CD14-positive monocyte (primary cell): ENCODE measurements around the gene FOXB2. TPM values are rescaled to one million over a fixed set of nuclear protein-coding genes. Genes with fewer than 3 reads are reported as not detected.
"Not testable (repeated sequence)": the region's sequence is repeated elsewhere in the genome, so short reads cannot be mapped to it uniquely, and the experiment has no call there.

Experiments used
- DNase-seq, 3 donors: peaks; one replicate each; pipeline ENCODE4 v3.0.0-alpha.2; 2011 to 2022
- H2AFZ ChIP-seq: 2 replicates; pipeline ENCODE4 v1.6.0; 2012; ENCODE audit warnings: mild to moderate bottlenecking, low read depth, low read length, inconsistent platforms; ENCODE audit not compliant: insufficient read depth, poor library complexity, severe bottlenecking
- H3K27ac ChIP-seq, 2 donors: 1 replicate in 1 of 2; 2 replicates in 1 of 2; pipeline ENCODE4 v1.5.1; 2012 to 2013; ENCODE audit warnings: low read length in 2 of 2, control low read depth in 1 of 2, inconsistent platforms in 1 of 2, low read depth in 1 of 2, mild to moderate bottlenecking in 1 of 2
- H3K27me3 ChIP-seq, 2 donors: one replicate each; pipeline versions ENCODE4 v1.6.0 to v1.6.1; 2011 to 2013; ENCODE audit warnings: low read length in 2 of 2; ENCODE audit not compliant: control insufficient read depth in 2 of 2, insufficient read depth in 2 of 2
- H3K36me3 ChIP-seq, 2 donors: replicated peaks in 1 of 2; 1 replicate in 1 of 2; 2 replicates in 1 of 2; pipeline versions ENCODE4 v1.5.1 to v1.6.1; 2012 to 2013; ENCODE audit warnings: low read length in 2 of 2, control low read depth in 1 of 2, inconsistent platforms in 1 of 2, mild to moderate bottlenecking in 1 of 2; ENCODE audit not compliant: insufficient read depth in 2 of 2, control insufficient read depth in 1 of 2
- H3K4me1 ChIP-seq, 2 donors: 1 replicate in 1 of 2; 2 replicates in 1 of 2; pipeline versions ENCODE4 v1.5.1 to v1.6.1; 2012 to 2013; ENCODE audit warnings: low read length in 2 of 2, control low read depth in 1 of 2, inconsistent platforms in 1 of 2, mild to moderate bottlenecking in 1 of 2, moderate library complexity in 1 of 2; ENCODE audit not compliant: insufficient read depth in 2 of 2, control insufficient read depth in 1 of 2
- H3K4me2 ChIP-seq: replicated peaks from 2 replicates; pipeline ENCODE3; 2012; ENCODE audit warnings: low read length, moderate library complexity, mild to moderate bottlenecking; ENCODE audit not compliant: poor library complexity, severe bottlenecking; ENCODE audit errors: extremely low read depth
- H3K4me3 ChIP-seq, 3 experiments: fragments of 200-600 bp in 1 of 3; sonication (generic) in 1 of 3; replicated peaks in 1 of 3; 1 replicate in 2 of 3; 2 replicates in 1 of 3; pipeline ENCODE4 v1.5.1; 2011 to 2013; ENCODE audit warnings: low read length in 3 of 3, mild to moderate bottlenecking in 3 of 3, control low read depth in 2 of 3, low read depth in 2 of 3, inconsistent platforms in 1 of 3, moderate library complexity in 1 of 3
- H3K79me2 ChIP-seq: 2 replicates; pipeline ENCODE4 v1.6.0; 2012; ENCODE audit warnings: mild to moderate bottlenecking, control low read depth, inconsistent platforms, low read length, moderate library complexity; ENCODE audit not compliant: insufficient read depth
- H3K9ac ChIP-seq: 2 replicates; pipeline ENCODE4 v1.6.0; 2017; ENCODE audit warnings: low read length, mild to moderate bottlenecking; ENCODE audit not compliant: insufficient read depth, poor library complexity, severe bottlenecking
- H3K9me3 ChIP-seq, 2 donors: replicated peaks in 1 of 2; 1 replicate in 1 of 2; 2 replicates in 1 of 2; pipeline versions ENCODE4 v1.5.1 to v1.6.1; 2012 to 2013; ENCODE audit warnings: low read length in 2 of 2, control low read depth in 1 of 2; ENCODE audit not compliant: control insufficient read depth in 1 of 2, insufficient read depth in 1 of 2
- H4K20me1 ChIP-seq: 2 replicates; pipeline ENCODE4 v1.6.0; 2012; ENCODE audit warnings: mild to moderate bottlenecking, low read length, control low read depth, moderate library complexity; ENCODE audit not compliant: insufficient read depth
- H3K27ac Mint-ChIP-seq, 7 donors: one replicate each; pipeline ENCODE4 v1.8.0; 2020; ENCODE audit warnings: mild to moderate bottlenecking in 7 of 7, mixed read lengths in 7 of 7, moderate library complexity in 6 of 7, inconsistent platforms in 2 of 7
- H3K27me3 Mint-ChIP-seq, 3 donors: one replicate each; pipeline ENCODE4 v1.8.0; 2021 to 2022; ENCODE audit warnings: low read depth in 3 of 3, mild to moderate bottlenecking in 3 of 3, mixed read lengths in 3 of 3, moderate library complexity in 3 of 3, inconsistent platforms in 1 of 3
- H3K36me3 Mint-ChIP-seq, 2 donors: one replicate each; pipeline ENCODE4 v1.8.0; 2020; ENCODE audit warnings: mixed read lengths in 2 of 2, inconsistent platforms in 1 of 2, mild to moderate bottlenecking in 1 of 2
- H3K4me1 Mint-ChIP-seq: one replicate; pipeline ENCODE4 v1.8.0; 2020; ENCODE audit warnings: mild to moderate bottlenecking, mixed read lengths
- H3K4me3 Mint-ChIP-seq, 2 donors: one replicate each; pipeline ENCODE4 v1.8.0; 2020; ENCODE audit warnings: mild to moderate bottlenecking in 2 of 2, mixed read lengths in 2 of 2, moderate library complexity in 1 of 2
- H3K9me3 Mint-ChIP-seq, 7 donors: one replicate each; pipeline ENCODE4 v1.8.0; 2020 to 2022; ENCODE audit warnings: mixed read lengths in 7 of 7, mild to moderate bottlenecking in 6 of 7, moderate library complexity in 6 of 7, inconsistent platforms in 2 of 7
- WGBS: methylation state at CpG from one replicate; pipeline ENCODE4 v1.1.5; 2013; ENCODE audit warnings: missing lambda C conversion rate; ENCODE audit not compliant: insufficient coverage; 5-methylcytosine and 5-hydroxymethylcytosine counted together
- intact Hi-C, 2 donors: fragments of 100-400 bp; cut with micrococcal nuclease; formaldehyde crosslinking; loops; one replicate each; pipeline versions ENCODE4 v1.15.0 to v1.15.1; 2023
- polyA plus RNA-seq, 3 donors: library from polyadenylated mRNA; depleted of rRNA in 1 of 3; unstranded in 2 of 3; stranded (reverse) in 1 of 3; fragments of 300-500 nt in 2 of 3; fragments of >200 nt in 1 of 3; fragmentation: Illumina TruSeq in 2 of 3; gene quantifications; 1 replicate in 2 of 3; 2 replicates in 1 of 3; pipeline ENCODE4 v1.2.3, GENCODE V29; 2012 to 2021
- TF ChIP-seq, protein P1 (sequence below): fragments of 200-600 bp; IDR thresholded peaks from one replicate; pipeline ENCODE4 v1.8.0; 2022; ENCODE audit warnings: antibody characterized with exemption, mild to moderate bottlenecking

FOXB2 gene
- polyA plus RNA-seq, 3 donors: not detected

DNA sequence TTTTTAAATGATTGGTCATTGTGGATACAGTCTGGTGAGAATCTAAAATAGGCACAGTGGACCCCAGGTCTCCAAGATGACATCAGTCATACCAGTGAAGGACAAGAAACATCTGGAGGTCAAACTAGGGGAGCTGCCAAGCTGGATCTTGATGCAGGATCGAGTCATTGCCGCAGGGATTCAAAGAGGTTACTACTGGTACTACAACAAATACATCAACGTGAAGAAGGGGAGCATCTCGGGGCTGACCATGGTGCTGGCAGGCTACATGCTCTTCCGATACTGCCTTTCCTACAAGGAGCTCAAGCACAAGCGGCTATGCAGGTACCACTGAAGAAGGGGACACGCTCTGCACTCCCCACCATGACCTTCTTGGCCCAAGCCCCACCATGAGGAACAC lies 20.9 kb downstream of the FOXB2 start:
- no peak overlapping the region for H2AFZ ChIP-seq

GRCh38 chr9:77043743-77044142 lies 24.3 kb downstream of the FOXB2 start:
- H3K4me3 Mint-ChIP-seq, H3K27ac Mint-ChIP-seq, DNase-seq, H4K20me1 ChIP-seq, H3K79me2 ChIP-seq, H3K4me1 ChIP-seq, H3K4me3 ChIP-seq, H3K9me3 Mint-ChIP-seq, H3K9ac ChIP-seq, H3K4me1 Mint-ChIP-seq, H3K27ac ChIP-seq, H3K36me3 Mint-ChIP-seq, H3K36me3 ChIP-seq, intact Hi-C loops, H3K4me2 ChIP-seq, H3K27me3 ChIP-seq, H2AFZ ChIP-seq, H3K9me3 ChIP-seq: not testable (repeated sequence)
- no CpG with 5 or more reads among the region's 4 CpGs for WGBS
- peaks cover 5 to 18% (median 15%) of the 10 kb centered on the region in 3 donors for H3K27me3 Mint-ChIP-seq

More for the DNA sequence above, 20.9 kb downstream of the FOXB2 start:
- no peaks in the 10 kb centered on the region for H3K36me3 Mint-ChIP-seq
- peaks cover 0 to 7% (median 0%) of the 10 kb centered on the region in 7 donors for H3K9me3 Mint-ChIP-seq
- no peaks in the 10 kb centered on the region for H4K20me1 ChIP-seq
- no peak overlapping the region for H3K9ac ChIP-seq
- peaks cover 0 to 8% of the 10 kb centered on the region in 2 donors for H3K27me3 ChIP-seq
- H3K4me1 Mint-ChIP-seq: no peaks in the 10 kb centered on the region
- H3K27ac ChIP-seq: no peak overlapping the region
- H3K4me3 Mint-ChIP-seq: no peak overlapping the region
- DNase-seq: no peak
- TF ChIP-seq, protein P1, sequence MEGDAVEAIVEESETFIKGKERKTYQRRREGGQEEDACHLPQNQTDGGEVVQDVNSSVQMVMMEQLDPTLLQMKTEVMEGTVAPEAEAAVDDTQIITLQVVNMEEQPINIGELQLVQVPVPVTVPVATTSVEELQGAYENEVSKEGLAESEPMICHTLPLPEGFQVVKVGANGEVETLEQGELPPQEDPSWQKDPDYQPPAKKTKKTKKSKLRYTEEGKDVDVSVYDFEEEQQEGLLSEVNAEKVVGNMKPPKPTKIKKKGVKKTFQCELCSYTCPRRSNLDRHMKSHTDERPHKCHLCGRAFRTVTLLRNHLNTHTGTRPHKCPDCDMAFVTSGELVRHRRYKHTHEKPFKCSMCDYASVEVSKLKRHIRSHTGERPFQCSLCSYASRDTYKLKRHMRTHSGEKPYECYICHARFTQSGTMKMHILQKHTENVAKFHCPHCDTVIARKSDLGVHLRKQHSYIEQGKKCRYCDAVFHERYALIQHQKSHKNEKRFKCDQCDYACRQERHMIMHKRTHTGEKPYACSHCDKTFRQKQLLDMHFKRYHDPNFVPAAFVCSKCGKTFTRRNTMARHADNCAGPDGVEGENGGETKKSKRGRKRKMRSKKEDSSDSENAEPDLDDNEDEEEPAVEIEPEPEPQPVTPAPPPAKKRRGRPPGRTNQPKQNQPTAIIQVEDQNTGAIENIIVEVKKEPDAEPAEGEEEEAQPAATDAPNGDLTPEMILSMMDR: no peak
- no peak overlapping the region for H3K4me2 ChIP-seq
- no peaks in the 10 kb centered on the region for H3K79me2 ChIP-seq
- no peak overlapping the region for H3K4me3 ChIP-seq
- no peaks in the 10 kb centered on the region for H3K36me3 ChIP-seq
- H3K9me3 ChIP-seq: no peaks in the 10 kb centered on the region
- H3K27me3 Mint-ChIP-seq: peaks cover 6 to 23% (median 20%) of the 10 kb centered on the region in 3 donors
- intact Hi-C loops: no loop called here
- 98% methylated on average over 5 of the region's 7 CpGs for WGBS
- H3K4me1 ChIP-seq: no peaks in the 10 kb centered on the region
- no peak overlapping the region for H3K27ac Mint-ChIP-seq

DNA sequence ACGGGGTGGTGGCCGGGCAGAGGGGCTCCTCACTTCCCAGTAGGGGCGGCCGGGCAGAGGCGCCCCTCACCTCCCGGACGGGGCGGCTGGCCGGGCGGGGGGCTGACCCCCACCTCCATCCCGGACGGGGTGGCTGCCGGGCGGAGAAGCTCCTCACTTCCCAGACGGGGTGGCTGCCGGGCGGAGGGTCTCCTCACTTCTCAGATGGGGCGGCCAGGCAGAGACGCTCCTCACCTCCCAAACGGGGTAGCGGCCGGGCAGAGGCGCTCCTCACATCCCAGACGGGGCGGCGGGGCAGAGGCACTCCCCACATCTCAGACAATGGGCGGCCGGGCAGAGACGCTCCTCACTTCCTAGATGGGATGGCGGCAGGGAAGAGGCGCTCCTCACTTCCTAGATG lies 41.2 kb downstream of the FOXB2 start:
- H3K4me2 ChIP-seq, H2AFZ ChIP-seq, H3K27ac ChIP-seq, intact Hi-C loops, H3K27me3 Mint-ChIP-seq, H3K9me3 ChIP-seq, H3K36me3 Mint-ChIP-seq, H3K79me2 ChIP-seq, H3K27ac Mint-ChIP-seq, H3K4me1 Mint-ChIP-seq, H3K4me3 Mint-ChIP-seq, H3K9ac ChIP-seq, H3K4me3 ChIP-seq, DNase-seq, H3K4me1 ChIP-seq, H3K27me3 ChIP-seq, H4K20me1 ChIP-seq, H3K36me3 ChIP-seq: not testable (repeated sequence)
- WGBS: no CpG with 5 or more reads among the region's 31 CpGs
- H3K9me3 Mint-ChIP-seq: peaks cover 5 to 19% (median 17%) of the 10 kb centered on the region in 7 donors
